ENCODE results near the gene MYH1. TPM values are rescaled to one million over a fixed set of nuclear protein-coding genes. Genes with fewer than 3 reads are reported as not detected.
A peak's percentile ranks its signal among the peaks of the same experiment; 100 is the strongest.

Gene MYH1
- total and polyA plus RNA-seq, 2 experiments from 2014 or later = not detected

DNA sequence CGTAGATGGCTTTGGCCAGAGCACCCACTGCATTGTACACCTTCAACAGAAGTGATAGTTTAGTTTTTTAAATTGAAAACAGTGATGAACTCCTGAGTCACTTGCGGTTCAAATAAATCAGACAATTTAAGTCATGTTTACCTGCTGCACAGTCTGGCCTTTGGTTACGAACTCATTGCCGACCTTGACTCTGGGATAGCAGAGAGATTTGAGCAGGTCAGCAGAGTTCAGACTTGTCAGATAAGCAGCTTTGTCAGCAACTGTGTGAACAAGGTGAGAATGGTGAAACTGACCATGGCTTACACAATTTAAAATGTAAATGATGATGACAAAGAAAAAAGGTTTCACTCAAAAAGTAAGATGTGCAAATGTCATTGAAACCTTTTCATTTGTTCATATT is 58.3 kb downstream of the MYH1 start:
- Mint-ChIP-seq H3K4me3 (no peak overlapping the region), H3K27me3 (ENCODE audit: insufficient read depth, low read depth, poor library complexity) (no peaks in the 10 kb centered on the region), H3K4me1 (peaks cover 2% of the 10 kb centered on the region; the same call in 1 of the 3 replicates), H3K9me3 (peaks cover 3% of the 10 kb centered on the region; the same call in 1 of the 3 replicates), H3K27ac (no peak overlapping the region), H3K36me3 (ENCODE audit: low read depth) (no peaks in the 10 kb centered on the region)
- Histone ChIP-seq H3K27me3 (ENCODE audit: insufficient read depth) (no peaks in the 10 kb centered on the region), H3K79me2 (replicated peaks; ENCODE audit: insufficient read depth) (no peaks in the 10 kb centered on the region), H3K4me1 (ENCODE audit: insufficient read depth) (no peaks in the 10 kb centered on the region), H2AFZ (0 out of 2 replicates have a peak overlapping the region, but pooled peaks have one; percentile 16), H3K4me2 (no peak overlapping the region), H3K4me3 (no peak overlapping the region), H3K27ac (ENCODE audit: low read depth) (no peak overlapping the region), H3K36me3 (ENCODE audit: insufficient read depth) (no peaks in the 10 kb centered on the region), H4K20me1 (replicated peaks; ENCODE audit: insufficient read depth) (no peaks in the 10 kb centered on the region), H3F3A (replicated peaks; ENCODE audit: low read depth) (no peaks in the 10 kb centered on the region), H3K9me2 (ENCODE audit: insufficient read depth) (no peaks in the 10 kb centered on the region)
- ATAC-seq (no peak), DNase-seq (ENCODE audit: low spot score) (no peak)
- TF ChIP-seq, protein P1, sequence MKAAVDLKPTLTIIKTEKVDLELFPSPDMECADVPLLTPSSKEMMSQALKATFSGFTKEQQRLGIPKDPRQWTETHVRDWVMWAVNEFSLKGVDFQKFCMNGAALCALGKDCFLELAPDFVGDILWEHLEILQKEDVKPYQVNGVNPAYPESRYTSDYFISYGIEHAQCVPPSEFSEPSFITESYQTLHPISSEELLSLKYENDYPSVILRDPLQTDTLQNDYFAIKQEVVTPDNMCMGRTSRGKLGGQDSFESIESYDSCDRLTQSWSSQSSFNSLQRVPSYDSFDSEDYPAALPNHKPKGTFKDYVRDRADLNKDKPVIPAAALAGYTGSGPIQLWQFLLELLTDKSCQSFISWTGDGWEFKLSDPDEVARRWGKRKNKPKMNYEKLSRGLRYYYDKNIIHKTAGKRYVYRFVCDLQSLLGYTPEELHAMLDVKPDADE (IDR thresholded peaks at IDR 0.05) = no peak
- TF ChIP-seq POLR2AphosphoS5 (IDR thresholded peaks at IDR 0.05; ENCODE audit: low read depth) = no peak
- no peak for TF ChIP-seq ZNF331 (CRISPR knock-in tag; IDR thresholded peaks at IDR 0.05; ENCODE audit: low read depth)
- TF ChIP-seq NANOG (IDR thresholded peaks at IDR 0.05; ENCODE audit: borderline replicate concordance) = no peak
- TF ChIP-seq, protein P2, sequence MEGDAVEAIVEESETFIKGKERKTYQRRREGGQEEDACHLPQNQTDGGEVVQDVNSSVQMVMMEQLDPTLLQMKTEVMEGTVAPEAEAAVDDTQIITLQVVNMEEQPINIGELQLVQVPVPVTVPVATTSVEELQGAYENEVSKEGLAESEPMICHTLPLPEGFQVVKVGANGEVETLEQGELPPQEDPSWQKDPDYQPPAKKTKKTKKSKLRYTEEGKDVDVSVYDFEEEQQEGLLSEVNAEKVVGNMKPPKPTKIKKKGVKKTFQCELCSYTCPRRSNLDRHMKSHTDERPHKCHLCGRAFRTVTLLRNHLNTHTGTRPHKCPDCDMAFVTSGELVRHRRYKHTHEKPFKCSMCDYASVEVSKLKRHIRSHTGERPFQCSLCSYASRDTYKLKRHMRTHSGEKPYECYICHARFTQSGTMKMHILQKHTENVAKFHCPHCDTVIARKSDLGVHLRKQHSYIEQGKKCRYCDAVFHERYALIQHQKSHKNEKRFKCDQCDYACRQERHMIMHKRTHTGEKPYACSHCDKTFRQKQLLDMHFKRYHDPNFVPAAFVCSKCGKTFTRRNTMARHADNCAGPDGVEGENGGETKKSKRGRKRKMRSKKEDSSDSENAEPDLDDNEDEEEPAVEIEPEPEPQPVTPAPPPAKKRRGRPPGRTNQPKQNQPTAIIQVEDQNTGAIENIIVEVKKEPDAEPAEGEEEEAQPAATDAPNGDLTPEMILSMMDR (conservative IDR thresholded peaks at IDR 0.05; ENCODE audit: low read depth in 2 of 2) = no peak
- TF ChIP-seq CREB1 (CRISPR knock-in tag; IDR thresholded peaks at IDR 0.05; ENCODE audit: low read depth) = no peak
- TF ChIP-seq, protein P3, sequence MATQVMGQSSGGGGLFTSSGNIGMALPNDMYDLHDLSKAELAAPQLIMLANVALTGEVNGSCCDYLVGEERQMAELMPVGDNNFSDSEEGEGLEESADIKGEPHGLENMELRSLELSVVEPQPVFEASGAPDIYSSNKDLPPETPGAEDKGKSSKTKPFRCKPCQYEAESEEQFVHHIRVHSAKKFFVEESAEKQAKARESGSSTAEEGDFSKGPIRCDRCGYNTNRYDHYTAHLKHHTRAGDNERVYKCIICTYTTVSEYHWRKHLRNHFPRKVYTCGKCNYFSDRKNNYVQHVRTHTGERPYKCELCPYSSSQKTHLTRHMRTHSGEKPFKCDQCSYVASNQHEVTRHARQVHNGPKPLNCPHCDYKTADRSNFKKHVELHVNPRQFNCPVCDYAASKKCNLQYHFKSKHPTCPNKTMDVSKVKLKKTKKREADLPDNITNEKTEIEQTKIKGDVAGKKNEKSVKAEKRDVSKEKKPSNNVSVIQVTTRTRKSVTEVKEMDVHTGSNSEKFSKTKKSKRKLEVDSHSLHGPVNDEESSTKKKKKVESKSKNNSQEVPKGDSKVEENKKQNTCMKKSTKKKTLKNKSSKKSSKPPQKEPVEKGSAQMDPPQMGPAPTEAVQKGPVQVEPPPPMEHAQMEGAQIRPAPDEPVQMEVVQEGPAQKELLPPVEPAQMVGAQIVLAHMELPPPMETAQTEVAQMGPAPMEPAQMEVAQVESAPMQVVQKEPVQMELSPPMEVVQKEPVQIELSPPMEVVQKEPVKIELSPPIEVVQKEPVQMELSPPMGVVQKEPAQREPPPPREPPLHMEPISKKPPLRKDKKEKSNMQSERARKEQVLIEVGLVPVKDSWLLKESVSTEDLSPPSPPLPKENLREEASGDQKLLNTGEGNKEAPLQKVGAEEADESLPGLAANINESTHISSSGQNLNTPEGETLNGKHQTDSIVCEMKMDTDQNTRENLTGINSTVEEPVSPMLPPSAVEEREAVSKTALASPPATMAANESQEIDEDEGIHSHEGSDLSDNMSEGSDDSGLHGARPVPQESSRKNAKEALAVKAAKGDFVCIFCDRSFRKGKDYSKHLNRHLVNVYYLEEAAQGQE (IDR thresholded peaks at IDR 0.05; ENCODE audit: unreplicated experiment) = no peak
- TF ChIP-seq, protein P4, sequence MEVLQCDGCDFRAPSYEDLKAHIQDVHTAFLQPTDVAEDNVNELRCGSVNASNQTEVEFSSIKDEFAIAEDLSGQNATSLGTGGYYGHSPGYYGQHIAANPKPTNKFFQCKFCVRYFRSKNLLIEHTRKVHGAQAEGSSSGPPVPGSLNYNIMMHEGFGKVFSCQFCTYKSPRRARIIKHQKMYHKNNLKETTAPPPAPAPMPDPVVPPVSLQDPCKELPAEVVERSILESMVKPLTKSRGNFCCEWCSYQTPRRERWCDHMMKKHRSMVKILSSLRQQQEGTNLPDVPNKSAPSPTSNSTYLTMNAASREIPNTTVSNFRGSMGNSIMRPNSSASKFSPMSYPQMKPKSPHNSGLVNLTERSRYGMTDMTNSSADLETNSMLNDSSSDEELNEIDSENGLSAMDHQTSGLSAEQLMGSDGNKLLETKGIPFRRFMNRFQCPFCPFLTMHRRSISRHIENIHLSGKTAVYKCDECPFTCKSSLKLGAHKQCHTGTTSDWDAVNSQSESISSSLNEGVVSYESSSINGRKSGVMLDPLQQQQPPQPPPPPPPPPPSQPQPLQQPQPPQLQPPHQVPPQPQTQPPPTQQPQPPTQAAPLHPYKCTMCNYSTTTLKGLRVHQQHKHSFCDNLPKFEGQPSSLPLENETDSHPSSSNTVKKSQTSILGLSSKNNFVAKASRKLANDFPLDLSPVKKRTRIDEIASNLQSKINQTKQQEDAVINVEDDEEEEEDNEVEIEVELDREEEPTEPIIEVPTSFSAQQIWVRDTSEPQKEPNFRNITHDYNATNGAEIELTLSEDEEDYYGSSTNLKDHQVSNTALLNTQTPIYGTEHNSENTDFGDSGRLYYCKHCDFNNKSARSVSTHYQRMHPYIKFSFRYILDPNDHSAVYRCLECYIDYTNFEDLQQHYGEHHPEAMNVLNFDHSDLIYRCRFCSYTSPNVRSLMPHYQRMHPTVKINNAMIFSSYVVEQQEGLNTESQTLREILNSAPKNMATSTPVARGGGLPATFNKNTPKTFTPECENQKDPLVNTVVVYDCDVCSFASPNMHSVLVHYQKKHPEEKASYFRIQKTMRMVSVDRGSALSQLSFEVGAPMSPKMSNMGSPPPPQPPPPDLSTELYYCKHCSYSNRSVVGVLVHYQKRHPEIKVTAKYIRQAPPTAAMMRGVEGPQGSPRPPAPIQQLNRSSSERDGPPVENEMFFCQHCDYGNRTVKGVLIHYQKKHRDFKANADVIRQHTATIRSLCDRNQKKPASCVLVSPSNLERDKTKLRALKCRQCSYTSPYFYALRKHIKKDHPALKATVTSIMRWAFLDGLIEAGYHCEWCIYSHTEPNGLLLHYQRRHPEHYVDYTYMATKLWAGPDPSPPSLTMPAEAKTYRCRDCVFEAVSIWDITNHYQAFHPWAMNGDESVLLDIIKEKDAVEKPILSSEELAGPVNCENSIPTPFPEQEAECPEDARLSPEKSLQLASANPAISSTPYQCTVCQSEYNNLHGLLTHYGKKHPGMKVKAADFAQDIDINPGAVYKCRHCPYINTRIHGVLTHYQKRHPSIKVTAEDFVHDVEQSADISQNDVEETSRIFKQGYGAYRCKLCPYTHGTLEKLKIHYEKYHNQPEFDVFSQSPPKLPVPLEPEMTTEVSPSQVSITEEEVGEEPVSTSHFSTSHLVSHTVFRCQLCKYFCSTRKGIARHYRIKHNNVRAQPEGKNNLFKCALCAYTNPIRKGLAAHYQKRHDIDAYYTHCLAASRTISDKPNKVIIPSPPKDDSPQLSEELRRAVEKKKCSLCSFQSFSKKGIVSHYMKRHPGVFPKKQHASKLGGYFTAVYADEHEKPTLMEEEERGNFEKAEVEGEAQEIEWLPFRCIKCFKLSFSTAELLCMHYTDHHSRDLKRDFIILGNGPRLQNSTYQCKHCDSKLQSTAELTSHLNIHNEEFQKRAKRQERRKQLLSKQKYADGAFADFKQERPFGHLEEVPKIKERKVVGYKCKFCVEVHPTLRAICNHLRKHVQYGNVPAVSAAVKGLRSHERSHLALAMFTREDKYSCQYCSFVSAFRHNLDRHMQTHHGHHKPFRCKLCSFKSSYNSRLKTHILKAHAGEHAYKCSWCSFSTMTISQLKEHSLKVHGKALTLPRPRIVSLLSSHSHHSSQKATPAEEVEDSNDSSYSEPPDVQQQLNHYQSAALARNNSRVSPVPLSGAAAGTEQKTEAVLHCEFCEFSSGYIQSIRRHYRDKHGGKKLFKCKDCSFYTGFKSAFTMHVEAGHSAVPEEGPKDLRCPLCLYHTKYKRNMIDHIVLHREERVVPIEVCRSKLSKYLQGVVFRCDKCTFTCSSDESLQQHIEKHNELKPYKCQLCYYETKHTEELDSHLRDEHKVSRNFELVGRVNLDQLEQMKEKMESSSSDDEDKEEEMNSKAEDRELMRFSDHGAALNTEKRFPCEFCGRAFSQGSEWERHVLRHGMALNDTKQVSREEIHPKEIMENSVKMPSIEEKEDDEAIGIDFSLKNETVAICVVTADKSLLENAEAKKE (CRISPR knock-in tag; IDR thresholded peaks at IDR 0.05) = no peak
- no peak for TF ChIP-seq ZNF114 (CRISPR knock-in tag; IDR thresholded peaks at IDR 0.05)
- no peak for TF ChIP-seq EZH2 (IDR thresholded peaks at IDR 0.05; ENCODE audit: low read depth, unreplicated experiment)
- no peak for TF ChIP-seq JUNB (IDR thresholded peaks at IDR 0.05; ENCODE audit: unreplicated experiment)
- no peak for TF ChIP-seq STAT1 (IDR thresholded peaks at IDR 0.05; ENCODE audit: unreplicated experiment)
- TF ChIP-seq EZH2phosphoT487 (IDR thresholded peaks at IDR 0.05; ENCODE audit: unreplicated experiment) = no peak
